22Rv1 (cell line): ENCODE results near the gene COQ7.
A peak's percentile ranks its signal among the peaks of the same experiment; 100 is the strongest.

ENCODE experiments used
- CTCF ChIP-seq: fragments of 450-650 bp; IDR thresholded peaks from 2 replicates; pipeline ENCODE4 v1.5.1; 2017; ENCODE audit warnings: mild to moderate bottlenecking
- ZFX ChIP-seq: fragments of 450-650 bp; IDR thresholded peaks from 2 replicates; pipeline ENCODE4 v1.6.1; 2017; ENCODE audit warnings: antibody characterized with exemption, borderline replicate concordance

GRCh38 chr16:19094542-19095365, 27.3 kb downstream of the COQ7 start:
- TF ChIP-seq CTCF (0 out of 2 replicates have a peak, but pooled peaks have one; percentile 16), ZFX (no peak)
